ENCODE data around the gene STX1A. TPM values are rescaled to one million over a fixed set of nuclear protein-coding genes. Genes with fewer than 3 reads are reported as not detected.
A peak's percentile ranks its signal among the peaks of the same experiment; 100 is the strongest.
"Not testable (repeated sequence)": the region's sequence is repeated elsewhere in the genome, so short reads cannot be mapped to it uniquely, and the experiment has no call there.

Gene STX1A
- total and polyA plus RNA-seq, 12 donors, result 0.52 to 28.1 (median 5.2) TPM

DNA sequence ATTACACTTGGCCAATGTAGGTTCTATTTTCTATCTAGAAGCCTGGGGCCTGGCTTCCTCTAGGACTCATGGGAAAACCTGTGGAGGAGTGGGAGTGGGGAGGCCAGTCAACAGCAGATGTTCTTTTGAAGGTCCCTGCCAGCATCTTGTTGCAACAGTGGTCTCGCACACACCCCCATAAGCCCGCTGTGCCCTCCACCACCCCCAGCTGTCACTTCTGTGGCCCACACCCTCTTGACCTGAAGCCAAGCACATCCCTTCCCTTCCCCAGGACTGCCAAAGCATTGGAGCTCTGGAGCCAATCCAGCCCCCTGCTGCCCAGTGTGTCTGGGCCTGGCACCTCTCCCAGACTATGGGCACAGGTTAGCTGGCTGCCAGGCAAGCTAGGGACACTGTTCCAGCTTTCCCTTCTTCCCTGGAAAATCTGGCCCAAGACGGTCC lies 1.9 kb upstream of the STX1A start:
- intact Hi-C loops (cut with DNase I), result no loop called here
- 53 to 83% (median 64%) methylated on average over 1 to 3 of the region's 3 CpGs for WGBS, 4 donors
- TF ChIP-seq, protein P1, sequence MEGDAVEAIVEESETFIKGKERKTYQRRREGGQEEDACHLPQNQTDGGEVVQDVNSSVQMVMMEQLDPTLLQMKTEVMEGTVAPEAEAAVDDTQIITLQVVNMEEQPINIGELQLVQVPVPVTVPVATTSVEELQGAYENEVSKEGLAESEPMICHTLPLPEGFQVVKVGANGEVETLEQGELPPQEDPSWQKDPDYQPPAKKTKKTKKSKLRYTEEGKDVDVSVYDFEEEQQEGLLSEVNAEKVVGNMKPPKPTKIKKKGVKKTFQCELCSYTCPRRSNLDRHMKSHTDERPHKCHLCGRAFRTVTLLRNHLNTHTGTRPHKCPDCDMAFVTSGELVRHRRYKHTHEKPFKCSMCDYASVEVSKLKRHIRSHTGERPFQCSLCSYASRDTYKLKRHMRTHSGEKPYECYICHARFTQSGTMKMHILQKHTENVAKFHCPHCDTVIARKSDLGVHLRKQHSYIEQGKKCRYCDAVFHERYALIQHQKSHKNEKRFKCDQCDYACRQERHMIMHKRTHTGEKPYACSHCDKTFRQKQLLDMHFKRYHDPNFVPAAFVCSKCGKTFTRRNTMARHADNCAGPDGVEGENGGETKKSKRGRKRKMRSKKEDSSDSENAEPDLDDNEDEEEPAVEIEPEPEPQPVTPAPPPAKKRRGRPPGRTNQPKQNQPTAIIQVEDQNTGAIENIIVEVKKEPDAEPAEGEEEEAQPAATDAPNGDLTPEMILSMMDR (IDR thresholded peaks at IDR 0.05), result no peak
- TF ChIP-seq POLR2A (IDR thresholded peaks at IDR 0.05), result no peak
- Histone ChIP-seq H3K4me1 (replicated peaks in 1 of 2) (peaks cover 8 to 12% of the 10 kb centered on the region in 2 donors), H3K4me3 (no peak overlapping the region), H3K27ac (no peak overlapping the region), H3K36me3 (replicated peaks in 1 of 2) (no peaks in the 10 kb centered on the region), H3K27me3 (no peaks in the 10 kb centered on the region), H3K9me3 (replicated peaks in 1 of 3) (no peaks in the 10 kb centered on the region)
- peak; percentile 66 to 83 (median 78) for DNase-seq

DNA sequence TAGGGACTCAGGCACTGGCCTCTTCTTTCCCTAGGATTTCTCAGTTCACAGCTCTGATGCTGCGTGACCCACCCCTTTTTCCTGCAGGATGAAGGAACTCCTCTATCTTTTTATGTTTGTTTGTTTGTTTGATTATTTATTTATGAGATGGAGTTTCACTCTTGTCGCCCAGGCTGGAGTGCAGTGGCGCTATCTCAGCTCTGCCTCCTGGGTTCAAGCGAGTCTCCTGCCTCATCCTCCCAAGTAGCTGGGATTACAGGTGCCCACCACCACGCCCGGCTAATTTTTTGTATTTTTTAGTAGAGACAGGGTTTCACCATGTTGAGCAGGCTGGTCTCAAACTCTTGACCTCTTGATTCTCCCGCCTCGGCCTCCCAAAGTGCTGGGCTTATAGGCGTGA lies 974 bp upstream of the STX1A start:
- intact Hi-C loops (cut with DNase I); H3K27ac ChIP-seq; DNase-seq; H3K36me3 ChIP-seq (replicated peaks in 1 of 2); H3K4me3 ChIP-seq; H3K9me3 ChIP-seq (replicated peaks in 1 of 3); H3K27me3 ChIP-seq: not testable (repeated sequence)
- WGBS, 4 donors, result 93 to 98% (median 96%) methylated on average over 9 of the region's 9 CpGs
- peaks cover 8 to 16% of the 10 kb centered on the region in 2 donors for H3K4me1 ChIP-seq (replicated peaks in 1 of 2)

DNA sequence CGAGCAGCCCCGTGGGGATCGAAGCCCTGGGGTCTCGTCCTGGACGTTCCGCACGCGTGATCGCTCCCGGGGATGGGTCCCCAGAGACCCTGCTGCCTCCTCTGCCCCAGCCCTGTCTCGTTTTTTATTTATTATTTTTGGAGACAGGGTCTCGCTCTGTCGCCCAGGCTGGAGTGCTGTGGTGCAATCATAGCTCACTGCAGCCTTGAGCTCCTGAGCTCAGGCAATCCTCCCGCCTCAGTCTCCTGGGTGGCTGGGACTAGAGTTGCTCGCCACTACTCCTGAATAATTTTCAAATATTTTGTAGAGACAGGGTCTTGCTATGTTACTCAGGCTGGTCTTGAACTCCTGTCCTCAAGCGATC lies 319 bp upstream of the STX1A start:
- DNase-seq, result peak in 4 of 7 donors; percentile 44 to 66 (median 48)
- Histone ChIP-seq H3K27me3 (no peaks in the 10 kb centered on the region), H3K4me3 (peak overlapping the region in 1 of 4 donors; percentile 89), H3K4me1 (replicated peaks in 1 of 2) (peaks cover 8 to 16% of the 10 kb centered on the region in 2 donors), H3K9me3 (replicated peaks in 1 of 3) (no peaks in the 10 kb centered on the region), H3K27ac (no peak overlapping the region), H3K36me3 (replicated peaks in 1 of 2) (no peaks in the 10 kb centered on the region)
- 9 to 24% (median 14%) methylated on average over 6 to 16 of the region's 16 CpGs for WGBS, 4 donors
- TF ChIP-seq POLR2A (IDR thresholded peaks at IDR 0.05), result no peak
- TF ChIP-seq, protein P1 (IDR thresholded peaks at IDR 0.05), result no peak
- intact Hi-C loops (cut with DNase I), result no loop called here

DNA sequence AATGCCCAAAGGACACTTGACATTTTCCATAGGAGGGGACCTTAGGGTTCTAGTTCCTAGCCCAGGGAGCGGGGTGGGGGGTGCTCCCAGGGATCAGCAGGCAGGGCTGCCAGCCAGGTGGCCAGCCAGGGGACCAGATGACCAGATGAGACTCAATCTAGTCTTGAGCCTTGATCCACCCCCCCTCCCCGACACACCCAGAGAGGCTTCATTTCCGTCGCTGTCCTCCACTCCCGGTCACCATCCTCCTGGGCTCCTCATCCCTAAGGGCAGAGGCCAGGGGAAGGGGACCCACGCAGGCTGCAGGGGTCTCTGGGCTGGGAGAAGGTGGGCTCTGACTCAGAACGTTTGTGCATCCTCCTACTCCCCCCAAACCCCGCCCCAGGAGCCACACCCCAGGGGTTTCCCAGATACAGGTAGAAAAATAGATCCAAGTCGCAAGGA lies 1.0 kb downstream of the STX1A start:
- DNase-seq, result peak in 1 of 7 donors; percentile 29
- no peaks in the 10 kb centered on the region for H3K9me3 ChIP-seq (replicated peaks in 1 of 3)
- H3K36me3 ChIP-seq (replicated peaks in 1 of 2), result no peaks in the 10 kb centered on the region
- H3K27ac ChIP-seq, result no peak overlapping the region
- H3K4me1 ChIP-seq (replicated peaks in 1 of 2), result peaks cover 8 to 16% of the 10 kb centered on the region in 2 donors
- TF ChIP-seq, protein P1 (IDR thresholded peaks at IDR 0.05), result no peak
- TF ChIP-seq POLR2A (IDR thresholded peaks at IDR 0.05), result no peak
- intact Hi-C loops (cut with DNase I), result no loop called here
- 52 to 61% (median 59%) methylated on average over 4 to 9 of the region's 9 CpGs for WGBS, 4 donors
- H3K4me3 ChIP-seq, result peak overlapping the region in 2 of 4 donors; percentile 59 to 89
- H3K27me3 ChIP-seq, result no peaks in the 10 kb centered on the region

DNA sequence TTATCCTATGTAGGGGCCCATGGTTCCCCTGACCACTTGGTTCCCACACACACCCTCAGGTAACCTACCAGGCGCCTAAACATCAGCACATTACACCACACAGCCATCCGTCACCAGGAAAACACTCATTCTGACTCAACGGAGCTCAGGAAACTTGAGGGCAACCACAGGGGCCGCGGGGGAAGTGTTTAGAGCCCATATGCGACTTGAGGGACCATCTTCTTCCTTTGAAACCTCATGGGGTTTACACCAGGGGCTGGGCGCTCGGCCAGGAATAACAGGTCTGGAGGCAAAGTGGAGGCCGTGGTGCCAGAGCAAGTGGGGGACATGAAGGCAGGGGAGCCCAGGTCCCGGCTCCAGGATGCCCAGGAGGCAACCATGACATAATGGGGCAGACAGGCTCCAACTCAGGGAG lies 1.5 kb downstream of the STX1A start:
- no peak for TF ChIP-seq POLR2A (IDR thresholded peaks at IDR 0.05)
- TF ChIP-seq, protein P1 (IDR thresholded peaks at IDR 0.05), result no peak
- Histone ChIP-seq H3K9me3 (replicated peaks in 1 of 3) (no peaks in the 10 kb centered on the region), H3K36me3 (replicated peaks in 1 of 2) (no peaks in the 10 kb centered on the region), H3K4me3 (no peak overlapping the region), H3K27me3 (no peaks in the 10 kb centered on the region), H3K27ac (no peak overlapping the region), H3K4me1 (replicated peaks in 1 of 2) (peaks cover 8 to 16% of the 10 kb centered on the region in 2 donors)
- WGBS, 4 donors, result 62 to 74% (median 69%) methylated on average over 10 of the region's 10 CpGs
- intact Hi-C loops (cut with DNase I), result no loop called here
- peak in 1 of 7 donors; percentile 28 for DNase-seq
